MCF 10A (cell line): ENCODE data around the gene SOAT2. TPM values are rescaled to one million over a fixed set of nuclear protein-coding genes. Genes with fewer than 3 reads are reported as not detected.

Source experiments
- BruUV-seq: library from RNA; stranded (reverse); fragments of 400-500 nt; replicated peaks from 2 replicates; lab custom pipeline; 2021; lab: Mats Ljungman, UMichigan
- CTCF ChIA-PET: fragments of 300-600 bp; sonication (Branson Sonifier 250); formaldehyde crosslinking; extraction: SDS; loops from one replicate; lab custom pipeline; 2021; ENCODE audit warnings: antibody characterized with exemption, inconsistent platforms; lab: Yijun Ruan, JAX
- POLR2A ChIA-PET: fragments of 300-600, 350-650 bp; sonication (Branson Sonifier 250); formaldehyde crosslinking; extraction: SDS; loops from one replicate; lab custom pipeline; 2020; ENCODE audit warnings: antibody characterized with exemption, inconsistent platforms; lab: Yijun Ruan, JAX
- DNase-seq: peaks from one replicate; pipeline ENCODE4 v3.0.0-alpha.2; 2018; ENCODE audit not compliant: unreplicated experiment
- H3K27ac Mint-ChIP-seq: one replicate; pipeline ENCODE4 v1.8.0; 2022; ENCODE audit warnings: mild to moderate bottlenecking, low read depth, mixed read lengths; ENCODE audit not compliant: unreplicated experiment
- H3K27me3 Mint-ChIP-seq: one replicate; pipeline ENCODE4 v1.8.0; 2022; ENCODE audit warnings: mixed read lengths; ENCODE audit not compliant: insufficient read depth, unreplicated experiment
- H3K36me3 Mint-ChIP-seq: one replicate; pipeline ENCODE4 v1.8.0; 2022; ENCODE audit warnings: mild to moderate bottlenecking, moderate library complexity, mixed read lengths; ENCODE audit not compliant: insufficient read depth, unreplicated experiment
- H3K4me1 Mint-ChIP-seq: one replicate; pipeline ENCODE4 v1.8.0; 2022; ENCODE audit warnings: mixed read lengths; ENCODE audit not compliant: insufficient read depth, unreplicated experiment
- H3K4me3 Mint-ChIP-seq: one replicate; pipeline ENCODE4 v1.8.0; 2022; ENCODE audit warnings: mild to moderate bottlenecking, moderate library complexity, mixed read lengths; ENCODE audit not compliant: unreplicated experiment
- H3K9me3 Mint-ChIP-seq: one replicate; pipeline ENCODE4 v1.8.0; 2022; ENCODE audit warnings: mixed read lengths; ENCODE audit not compliant: unreplicated experiment
- intact Hi-C: fragments of 100-400 bp; cut with micrococcal nuclease; formaldehyde crosslinking; loops from 2 replicates; pipeline ENCODE4 v1.14.1; 2022
- total RNA-seq: library from RNA; stranded (reverse); gene quantifications from 2 replicates; pipeline ENCODE4 v1.2.3, GENCODE V29; 2022
- TF ChIP-seq, protein P1 (sequence below): fragments of 200-600 bp; IDR thresholded peaks from one replicate; pipeline ENCODE4 v1.8.0; 2022; ENCODE audit warnings: antibody characterized with exemption, mild to moderate bottlenecking; ENCODE audit not compliant: unreplicated experiment

SOAT2 gene
- total RNA-seq, 1 experiment from 2014 or later: not detected

- peaks cover 21% of the 10 kb centered on the region for H3K27me3 Mint-ChIP-seq
- H3K4me3 Mint-ChIP-seq: no peak overlapping the region
- no peaks in the 10 kb centered on the region for H3K36me3 Mint-ChIP-seq
- no peaks in the 10 kb centered on the region for H3K9me3 Mint-ChIP-seq
- H3K27ac Mint-ChIP-seq: no peak overlapping the region
- TF ChIP-seq, protein P1, sequence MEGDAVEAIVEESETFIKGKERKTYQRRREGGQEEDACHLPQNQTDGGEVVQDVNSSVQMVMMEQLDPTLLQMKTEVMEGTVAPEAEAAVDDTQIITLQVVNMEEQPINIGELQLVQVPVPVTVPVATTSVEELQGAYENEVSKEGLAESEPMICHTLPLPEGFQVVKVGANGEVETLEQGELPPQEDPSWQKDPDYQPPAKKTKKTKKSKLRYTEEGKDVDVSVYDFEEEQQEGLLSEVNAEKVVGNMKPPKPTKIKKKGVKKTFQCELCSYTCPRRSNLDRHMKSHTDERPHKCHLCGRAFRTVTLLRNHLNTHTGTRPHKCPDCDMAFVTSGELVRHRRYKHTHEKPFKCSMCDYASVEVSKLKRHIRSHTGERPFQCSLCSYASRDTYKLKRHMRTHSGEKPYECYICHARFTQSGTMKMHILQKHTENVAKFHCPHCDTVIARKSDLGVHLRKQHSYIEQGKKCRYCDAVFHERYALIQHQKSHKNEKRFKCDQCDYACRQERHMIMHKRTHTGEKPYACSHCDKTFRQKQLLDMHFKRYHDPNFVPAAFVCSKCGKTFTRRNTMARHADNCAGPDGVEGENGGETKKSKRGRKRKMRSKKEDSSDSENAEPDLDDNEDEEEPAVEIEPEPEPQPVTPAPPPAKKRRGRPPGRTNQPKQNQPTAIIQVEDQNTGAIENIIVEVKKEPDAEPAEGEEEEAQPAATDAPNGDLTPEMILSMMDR: no peak
- H3K4me1 Mint-ChIP-seq: no peaks in the 10 kb centered on the region
- intact Hi-C loops: no loop called here
- ChIA-PET CTCF (no interaction called here), POLR2A (no interaction called here)
- no TSS peak for BruUV-seq
- DNase-seq: no peak
These were observed 20.5 kb downstream of the SOAT2 start for GRCh38 chr12:53123578-53124351.

DNA sequence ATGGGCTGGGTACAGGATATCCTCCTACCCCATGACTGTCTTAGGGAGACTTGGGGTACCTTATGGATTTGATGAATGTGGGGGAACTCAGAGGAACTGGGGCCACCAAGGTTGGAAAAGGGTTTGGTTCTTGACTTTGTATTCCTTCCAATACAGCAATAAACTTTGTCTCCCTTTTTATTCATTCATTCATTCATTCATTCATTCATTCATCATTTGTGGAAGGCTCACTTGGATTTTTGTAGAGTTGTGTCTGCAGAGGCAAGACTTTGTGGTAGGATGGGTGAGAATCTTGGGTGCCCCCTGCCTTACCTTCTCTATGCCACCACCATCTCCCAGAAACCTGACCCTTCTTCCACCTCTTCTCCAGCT is 21.1 kb downstream of the SOAT2 start:
- no peaks in the 10 kb centered on the region for H3K9me3 Mint-ChIP-seq
- CTCF ChIA-PET: no interaction called here
- intact Hi-C loops: no loop called here
- peaks cover 27% of the 10 kb centered on the region for H3K27me3 Mint-ChIP-seq
- TF ChIP-seq, protein P1: no peak
- no peaks in the 10 kb centered on the region for H3K36me3 Mint-ChIP-seq
- no peak for DNase-seq
- H3K27ac Mint-ChIP-seq: no peak overlapping the region
- no peak overlapping the region for H3K4me3 Mint-ChIP-seq
- H3K4me1 Mint-ChIP-seq: no peaks in the 10 kb centered on the region
- BruUV-seq: no TSS peak
- POLR2A ChIA-PET: no interaction called here

- Mint-ChIP-seq H3K27ac (no peak overlapping the region), H3K27me3 (peaks cover 38% of the 10 kb centered on the region), H3K9me3 (no peaks in the 10 kb centered on the region), H3K4me1 (no peaks in the 10 kb centered on the region), H3K36me3 (no peaks in the 10 kb centered on the region), H3K4me3 (no peak overlapping the region)
- intact Hi-C loops: no loop called here
- ChIA-PET POLR2A (no interaction called here), CTCF (no interaction called here)
- DNase-seq: no peak
- TF ChIP-seq, protein P1: no peak
- no TSS peak for BruUV-seq
These were observed 23.9 kb downstream of the SOAT2 start for GRCh38 chr12:53127169-53127568.

GRCh38 chr12:53128780-53129569 is 25.7 kb downstream of the SOAT2 start:
- no peaks in the 10 kb centered on the region for H3K9me3 Mint-ChIP-seq
- ChIA-PET POLR2A (interaction anchor here (0.6 kb wide), 1 partner anchor 14 kb away, joined by 4 read pairs; no protein-coding TSS in a partner anchor), CTCF (interaction anchor here (0.6 to 0.7 kb wide), 2 partner anchors 49 to 62 kb away, joined by 3 to 4 read pairs; partner anchors contain the start of gene SPRYD3)

More at GRCh38 chr12:53128780-53129569, 25.7 kb downstream of the SOAT2 start:
- intact Hi-C loops: no loop called here
- no peaks in the 10 kb centered on the region for H3K4me1 Mint-ChIP-seq
- TF ChIP-seq, protein P1: no peak
- no peak overlapping the region for H3K4me3 Mint-ChIP-seq
- no TSS peak for BruUV-seq
- H3K27ac Mint-ChIP-seq: no peak overlapping the region
- H3K36me3 Mint-ChIP-seq: no peaks in the 10 kb centered on the region
- peaks cover 38% of the 10 kb centered on the region for H3K27me3 Mint-ChIP-seq
- DNase-seq: no peak
